Right cardiac atrium (tissue), 5 donors: Measurements from ENCODE around the gene OSBPL8. TPM values are rescaled to one million over a fixed set of nuclear protein-coding genes. Genes with fewer than 3 reads are reported as not detected.
A peak's percentile ranks its signal among the peaks of the same experiment; 100 is the strongest.

ENCODE experiments used
- ATAC-seq, 2 donors: fragments of 200-7000 bp; cut with Tn5 transposase; one replicate each; pipeline versions ENCODE4 v1.8.0 to v1.9.1; 2020; ENCODE audit warnings: moderate library complexity in 2 of 2, mild to moderate bottlenecking in 1 of 2
- DNase-seq, 3 donors: peaks; one replicate each; pipeline ENCODE4 v3.0.0-alpha.2; 2020
- H3K27ac ChIP-seq: one replicate; pipeline ENCODE4 v1.5.1; 2013; ENCODE audit warnings: mild to moderate bottlenecking, low read length, control low read depth, moderate library complexity
- H3K27me3 ChIP-seq: one replicate; pipeline ENCODE4 v1.6.1; 2013; ENCODE audit not compliant: control insufficient read depth, insufficient read depth
- H3K4me1 ChIP-seq: one replicate; pipeline ENCODE4 v1.6.1; 2013; ENCODE audit warnings: low read length; ENCODE audit not compliant: control insufficient read depth, insufficient read depth
- H3K4me3 ChIP-seq: one replicate; pipeline ENCODE4 v1.5.1; 2013; ENCODE audit warnings: low read length, control low read depth
- H3K9me3 ChIP-seq: one replicate; pipeline ENCODE4 v1.6.1; 2013; ENCODE audit warnings: low read length; ENCODE audit not compliant: control insufficient read depth
- WGBS: extraction: QIAGEN DNeasy Blood & Tissue Kit; methylation state at CpG from one replicate; pipeline ENCODE4 v1.1.7; 2013; 5-methylcytosine and 5-hydroxymethylcytosine counted together
- intact Hi-C, 4 donors: fragments of 100-400 bp; cut with DNase I; formaldehyde crosslinking; loops; one replicate each; pipeline versions ENCODE4 v1.11.0 to v1.14.0; 2022 to 2023
- polyA plus RNA-seq: library from polyadenylated mRNA; stranded (reverse); fragments of 200-250 nt; gene quantifications from one replicate; pipeline ENCODE4 v1.2.3, GENCODE V29; 2013
- total RNA-seq, 4 donors: library from RNA; stranded (reverse); fragmentation: NEBNext Ultra II Directional; extraction: Animal tissue kit (Norgen Biotek cat#: 25700); gene quantifications; one replicate each; pipeline ENCODE4 v1.2.1, GENCODE V29; 2021
- donor health status: healthy with polysubstance abuse.
- donor health status: DM: no; HTN: yes; CAD: no.
- donor health status: DM: no; HTN: no; CAD: no.
- donor health status: DM: no; HTN: yes; CAD: no; lungs with severe emphysema.
- donor health status: DM: yes; HTN: yes; CAD: no.

Gene OSBPL8
- total and polyA plus RNA-seq, 5 donors: 5.5 to 33.1 (median 30.7) TPM

- peak in 1 of 2 donors; percentile 47 for ATAC-seq
- intact Hi-C loops: no loop called here
- H3K9me3 ChIP-seq: no peaks in the 10 kb centered on the region
- WGBS: 55% methylated on average over 5 of the region's 5 CpGs
- H3K27ac ChIP-seq: peak overlapping the region; percentile 52
- H3K4me1 ChIP-seq: peaks cover 4% of the 10 kb centered on the region
- no peaks in the 10 kb centered on the region for H3K27me3 ChIP-seq
- H3K4me3 ChIP-seq: no peak overlapping the region
- DNase-seq: no peak
Observed at GRCh38 chr12:76464631-76465166, 94.9 kb downstream of the OSBPL8 start.

DNA sequence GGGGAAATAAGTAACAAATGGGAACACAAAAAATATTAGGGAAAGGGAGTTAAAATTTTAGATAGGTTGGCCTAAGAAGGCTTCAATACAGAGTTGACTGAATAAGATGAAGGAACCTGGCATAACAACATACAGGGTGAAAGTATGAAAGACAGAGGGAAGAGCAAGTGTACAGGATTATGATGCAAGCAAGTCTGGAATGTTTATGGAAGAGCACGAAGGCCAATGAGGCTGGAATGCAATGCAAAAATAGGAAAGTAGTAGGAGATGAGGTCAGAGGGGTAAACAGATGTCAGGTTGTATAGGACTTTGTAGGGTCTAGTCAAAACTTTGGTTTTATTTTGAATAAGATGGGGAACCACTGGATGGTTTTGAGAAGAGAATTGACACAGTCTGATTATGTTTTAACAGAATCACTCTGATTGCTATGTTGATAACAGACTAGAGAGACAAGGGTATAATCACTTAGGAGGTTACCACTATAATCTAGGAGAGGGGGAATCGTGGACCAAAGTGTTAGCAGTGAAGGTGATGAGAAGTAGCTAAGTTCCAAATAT lies 96.8 kb downstream of the OSBPL8 start:
- Histone ChIP-seq H3K27me3 (no peaks in the 10 kb centered on the region), H3K9me3 (no peaks in the 10 kb centered on the region), H3K4me3 (no peak overlapping the region), H3K27ac (no peak overlapping the region), H3K4me1 (no peaks in the 10 kb centered on the region)
- ATAC-seq: no peak
- DNase-seq: no peak
- WGBS: 74% methylated on average over 2 of the region's 2 CpGs
- intact Hi-C loops: no loop called here

DNA sequence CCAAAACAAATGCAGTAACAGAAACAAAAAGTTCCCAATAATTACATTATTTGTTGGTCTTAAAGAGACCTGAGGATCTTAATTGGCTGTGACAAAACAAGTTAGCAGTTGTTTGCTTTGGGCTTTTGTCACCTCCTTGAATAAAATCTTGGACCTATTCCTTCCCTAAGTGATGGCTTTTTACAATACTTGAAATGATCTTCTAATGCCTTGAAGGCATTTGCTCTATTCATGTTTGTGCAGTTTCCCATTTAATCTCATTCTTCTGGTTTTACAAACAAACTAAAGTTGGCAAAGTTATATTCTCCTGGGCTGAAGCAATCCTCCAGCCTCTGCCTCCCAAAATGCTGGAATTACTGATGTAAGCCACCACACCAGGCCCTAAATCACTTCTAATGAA lies 98.8 kb downstream of the OSBPL8 start:
- no peaks in the 10 kb centered on the region for H3K9me3 ChIP-seq
- intact Hi-C loops: no loop called here
- DNase-seq: no peak
- ATAC-seq: no peak
- no peaks in the 10 kb centered on the region for H3K4me1 ChIP-seq
- no peaks in the 10 kb centered on the region for H3K27me3 ChIP-seq
- no peak overlapping the region for H3K27ac ChIP-seq
- H3K4me3 ChIP-seq: no peak overlapping the region

GRCh38 chr12:76457818-76458217 lies 101.8 kb downstream of the OSBPL8 start:
- DNase-seq (no peak), ATAC-seq (no peak)
- H3K27me3 ChIP-seq: no peaks in the 10 kb centered on the region
- 77% methylated on average over 5 of the region's 5 CpGs for WGBS
- no peaks in the 10 kb centered on the region for H3K9me3 ChIP-seq
- H3K27ac ChIP-seq: no peak overlapping the region
- intact Hi-C loops: no loop called here
- no peaks in the 10 kb centered on the region for H3K4me1 ChIP-seq
- no peak overlapping the region for H3K4me3 ChIP-seq

GRCh38 chr12:76457010-76457409 lies 102.6 kb downstream of the OSBPL8 start:
- no peak for ATAC-seq
- intact Hi-C loops: no loop called here
- Histone ChIP-seq H3K9me3 (no peaks in the 10 kb centered on the region), H3K27me3 (no peaks in the 10 kb centered on the region), H3K4me1 (no peaks in the 10 kb centered on the region), H3K27ac (no peak overlapping the region), H3K4me3 (no peak overlapping the region)
- 90% methylated on average over 7 of the region's 7 CpGs for WGBS
- DNase-seq: no peak

DNA sequence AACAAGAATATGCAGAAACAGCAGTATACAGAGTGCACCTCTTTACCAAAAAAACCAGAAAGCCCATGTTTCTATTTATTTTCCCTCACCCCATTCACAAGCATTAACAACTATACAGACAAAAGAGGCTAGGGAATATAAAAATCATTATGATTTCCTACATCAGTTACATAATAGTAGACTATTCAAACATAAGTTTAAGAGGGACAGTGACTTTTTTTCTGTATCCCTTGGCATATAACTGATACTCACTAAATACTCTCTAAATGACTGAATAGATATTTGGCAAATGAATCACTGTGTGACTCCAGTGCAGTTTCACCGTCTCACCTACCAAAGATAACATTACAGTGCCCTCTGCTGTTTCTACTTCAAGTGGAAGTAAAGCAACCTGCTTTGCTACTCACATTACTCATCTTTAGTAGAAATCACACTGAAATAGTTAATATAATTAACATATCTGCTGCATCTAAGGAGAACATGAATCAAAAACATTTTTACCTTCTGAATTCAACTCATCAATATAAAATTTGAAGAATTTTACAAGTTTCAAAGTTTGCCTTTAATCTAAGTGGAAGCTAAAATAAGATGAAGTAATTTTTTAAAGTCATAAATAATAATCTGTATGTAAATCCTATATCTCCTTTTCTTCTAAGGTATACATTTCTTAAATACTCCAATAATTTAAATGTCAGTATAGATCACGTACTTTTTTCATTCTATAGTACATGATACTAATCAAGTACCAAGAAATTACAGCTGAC lies 103.8 kb downstream of the OSBPL8 start:
- no peaks in the 10 kb centered on the region for H3K27me3 ChIP-seq
- ATAC-seq (peak; percentile 51 to 71), DNase-seq (no peak)
- intact Hi-C loops: no loop called here
- 48% methylated on average over 2 of the region's 2 CpGs for whole genome bisulfite sequencing
- no peaks in the 10 kb centered on the region for H3K4me1 ChIP-seq
- no peaks in the 10 kb centered on the region for H3K9me3 ChIP-seq
- no peak overlapping the region for H3K4me3 ChIP-seq
- no peak overlapping the region for H3K27ac ChIP-seq

DNA sequence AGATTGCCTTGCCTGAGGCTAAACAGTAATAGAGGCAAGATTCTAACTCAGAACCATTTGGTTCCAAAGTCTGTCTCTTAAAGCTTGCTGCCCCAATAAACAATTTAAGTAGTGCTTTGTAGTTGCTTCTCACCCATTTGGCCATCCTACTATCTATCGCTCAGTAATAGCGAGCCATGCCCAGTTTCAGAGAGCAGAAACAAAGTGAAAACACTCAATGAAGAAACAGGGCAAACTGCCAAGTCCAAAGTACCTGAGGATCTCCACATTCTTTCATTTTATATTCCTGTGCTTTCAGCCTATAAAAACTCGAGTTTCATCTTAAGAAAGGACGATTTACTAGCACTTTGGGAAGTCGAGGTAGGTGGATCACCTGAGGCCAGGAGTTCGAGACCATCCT lies 108.0 kb downstream of the OSBPL8 start:
- DNase-seq (no peak), ATAC-seq (no peak)
- intact Hi-C loops: no loop called here
- 97% methylated on average over 6 of the region's 6 CpGs for WGBS
- no peaks in the 10 kb centered on the region for H3K27me3 ChIP-seq
- H3K4me3 ChIP-seq: no peak overlapping the region
- H3K4me1 ChIP-seq: no peaks in the 10 kb centered on the region
- no peaks in the 10 kb centered on the region for H3K9me3 ChIP-seq
- H3K27ac ChIP-seq: no peak overlapping the region

DNA sequence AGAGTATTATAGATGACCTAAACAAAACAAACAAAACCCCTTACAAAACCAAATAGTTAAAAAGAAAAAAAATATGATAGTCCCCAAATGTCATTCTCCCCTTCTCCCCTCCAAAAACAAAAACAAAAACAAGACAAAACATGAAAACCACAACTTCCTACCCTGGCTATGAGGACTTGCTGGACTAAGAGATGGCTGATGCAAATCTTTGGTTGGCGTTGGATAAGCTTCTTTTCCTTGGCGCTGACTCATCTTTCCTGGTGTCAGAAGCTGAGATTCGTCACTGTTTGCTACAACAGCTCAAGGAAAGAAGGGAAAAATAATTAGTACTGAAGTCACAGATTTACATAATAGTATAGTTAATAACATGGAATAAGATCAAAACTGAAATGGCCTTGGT lies 108.9 kb downstream of the OSBPL8 start:
- no peaks in the 10 kb centered on the region for H3K27me3 ChIP-seq
- H3K4me3 ChIP-seq: no peak overlapping the region
- no peak for ATAC-seq
- no peaks in the 10 kb centered on the region for H3K9me3 ChIP-seq
- WGBS: 84% methylated on average over 3 of the region's 3 CpGs
- intact Hi-C loops: no loop called here
- no peak for DNase-seq
- H3K27ac ChIP-seq: no peak overlapping the region
- H3K4me1 ChIP-seq: no peaks in the 10 kb centered on the region

DNA sequence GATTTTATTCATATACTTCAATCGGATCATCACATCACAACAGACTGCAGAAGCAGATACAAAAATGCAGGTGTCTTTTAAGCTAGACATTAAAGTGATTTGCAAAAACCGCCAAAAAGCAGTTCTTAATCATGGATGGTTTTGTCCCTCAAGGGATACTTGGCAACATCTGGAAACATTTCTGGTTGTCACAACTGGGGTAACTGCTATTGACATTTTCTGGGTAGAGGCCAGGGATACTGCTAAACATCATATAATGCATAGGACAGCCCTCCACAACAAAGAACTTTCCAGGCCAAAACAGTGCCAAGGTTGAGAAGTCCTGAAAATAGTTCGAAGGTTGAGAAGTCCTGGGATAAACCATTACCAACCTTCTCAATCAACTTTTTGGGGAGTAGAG lies 109.6 kb downstream of the OSBPL8 start:
- no peaks in the 10 kb centered on the region for H3K4me1 ChIP-seq
- no peak overlapping the region for H3K4me3 ChIP-seq
- WGBS: 94% methylated on average over 3 of the region's 3 CpGs
- no peak for ATAC-seq
- intact Hi-C loops: no loop called here
- H3K27me3 ChIP-seq: no peaks in the 10 kb centered on the region
- DNase-seq: no peak
- no peaks in the 10 kb centered on the region for H3K9me3 ChIP-seq
- H3K27ac ChIP-seq: no peak overlapping the region

- no peak for DNase-seq
- Histone ChIP-seq H3K27ac (no peak overlapping the region), H3K4me3 (no peak overlapping the region), H3K27me3 (no peaks in the 10 kb centered on the region), H3K9me3 (no peaks in the 10 kb centered on the region), H3K4me1 (no peaks in the 10 kb centered on the region)
- whole genome bisulfite sequencing: 89% methylated on average over 2 of the region's 2 CpGs
- intact Hi-C loops: no loop called here
- no peak for ATAC-seq
Observed at GRCh38 chr12:76449583-76449982, 110.0 kb downstream of the OSBPL8 start.

- DNase-seq (no peak), ATAC-seq (no peak)
- intact Hi-C loops: no loop called here
- no peaks in the 10 kb centered on the region for H3K4me1 ChIP-seq
- WGBS: 90% methylated on average over 1 of the region's 1 CpG
- H3K9me3 ChIP-seq: no peaks in the 10 kb centered on the region
- no peak overlapping the region for H3K27ac ChIP-seq
- no peaks in the 10 kb centered on the region for H3K27me3 ChIP-seq
- H3K4me3 ChIP-seq: no peak overlapping the region
Observed at GRCh38 chr12:76449016-76449415, 110.6 kb downstream of the OSBPL8 start.
